GM18870 (cell line): ENCODE data around the gene CDH13.

Source experiments
- ATAC-seq: cut with Tn5 transposase; IDR thresholded peaks from one replicate; pipeline ENCODE4 v1.9.1; 2021; ENCODE audit warnings: moderate library complexity; ENCODE audit not compliant: unreplicated experiment

Gene CDH13

GRCh38 chr16:83206426-83206825, 579.7 kb downstream of the CDH13 start:
- no peak for ATAC-seq

- ATAC-seq: no peak
Measured at GRCh38 chr16:83211711-83212110, 584.9 kb downstream of the CDH13 start.

- no peak for ATAC-seq
Measured at GRCh38 chr16:83212301-83212841, 585.6 kb downstream of the CDH13 start.

- no peak for ATAC-seq
Measured at GRCh38 chr16:83214671-83215070, 587.9 kb downstream of the CDH13 start.

GRCh38 chr16:83215406-83216001, 588.7 kb downstream of the CDH13 start:
- ATAC-seq: no peak

- no peak for ATAC-seq
Measured at GRCh38 chr16:83219285-83219684, 592.5 kb downstream of the CDH13 start.

GRCh38 chr16:83220066-83220465, 593.3 kb downstream of the CDH13 start:
- ATAC-seq: no peak

- ATAC-seq: no peak
Measured at GRCh38 chr16:83224642-83225041, 597.9 kb downstream of the CDH13 start.

- ATAC-seq: no peak
Measured at GRCh38 chr16:83227336-83227735, 600.6 kb downstream of the CDH13 start.

- ATAC-seq: no peak
Measured at GRCh38 chr16:83231729-83232128, 605.0 kb downstream of the CDH13 start.

- no peak for ATAC-seq
Measured at GRCh38 chr16:83233153-83233552, 606.4 kb downstream of the CDH13 start.

GRCh38 chr16:83238949-83239691, 612.4 kb downstream of the CDH13 start:
- ATAC-seq: no peak

- no peak for ATAC-seq
Measured at GRCh38 chr16:83244057-83244456, 617.3 kb downstream of the CDH13 start.

- ATAC-seq: no peak
Measured at GRCh38 chr16:83245061-83245460, 618.3 kb downstream of the CDH13 start.

GRCh38 chr16:83247767-83248372, 621.1 kb downstream of the CDH13 start:
- no peak for ATAC-seq

- ATAC-seq: no peak
Measured at GRCh38 chr16:83248735-83249463, 622.1 kb downstream of the CDH13 start.

GRCh38 chr16:83253521-83253920, 626.8 kb downstream of the CDH13 start:
- ATAC-seq: no peak

- ATAC-seq: no peak
Measured at GRCh38 chr16:83258366-83258928, 631.7 kb downstream of the CDH13 start.

- no peak for ATAC-seq
Measured at GRCh38 chr16:83266848-83267553, 640.2 kb downstream of the CDH13 start.

- ATAC-seq: no peak
Measured at GRCh38 chr16:83268169-83268568, 641.4 kb downstream of the CDH13 start.
